SH-SY5Y (cell line): ENCODE results near the gene SLC12A3.

ENCODE experiments used
- GATA2 ChIP-seq: IDR thresholded peaks from 2 replicates; pipeline ENCODE4 v1.6.1; 2011; ENCODE audit warnings: mild to moderate bottlenecking, low read depth, low read length
- GATA3 ChIP-seq: IDR thresholded peaks from 2 replicates; pipeline ENCODE4 v1.6.1; 2011; ENCODE audit warnings: low read depth, mild to moderate bottlenecking, low read length, moderate library complexity

Gene SLC12A3

GRCh38 chr16:56946767-56947603 lies 82.0 kb downstream of the SLC12A3 start:
- no peak for TF ChIP-seq GATA3
- TF ChIP-seq GATA2, result no peak

GRCh38 chr16:56947604-56947995 lies 82.6 kb downstream of the SLC12A3 start:
- TF ChIP-seq GATA2 (no peak), GATA3 (no peak)

GRCh38 chr16:56948234-56948633 lies 83.2 kb downstream of the SLC12A3 start:
- TF ChIP-seq GATA3, result no peak
- no peak for TF ChIP-seq GATA2

- TF ChIP-seq GATA2 (no peak), GATA3 (no peak)
These were observed 85.0 kb downstream of the SLC12A3 start for GRCh38 chr16:56950051-56950450.

- TF ChIP-seq GATA3, result no peak
- TF ChIP-seq GATA2, result no peak
These were observed 85.4 kb downstream of the SLC12A3 start for GRCh38 chr16:56950455-56950854.

- TF ChIP-seq GATA2 (no peak), GATA3 (no peak)
These were observed 86.1 kb downstream of the SLC12A3 start for GRCh38 chr16:56950881-56951771.

GRCh38 chr16:56953006-56953405 lies 88.0 kb downstream of the SLC12A3 start:
- TF ChIP-seq GATA2 (no peak), GATA3 (no peak)

- TF ChIP-seq GATA3, result no peak
- TF ChIP-seq GATA2, result no peak
These were observed 91.1 kb downstream of the SLC12A3 start for GRCh38 chr16:56956076-56956475.

GRCh38 chr16:56956756-56957155 lies 91.7 kb downstream of the SLC12A3 start:
- TF ChIP-seq GATA3 (no peak), GATA2 (no peak)

- TF ChIP-seq GATA3 (no peak), GATA2 (no peak)
These were observed 95.8 kb downstream of the SLC12A3 start for GRCh38 chr16:56960681-56961281.

GRCh38 chr16:56961386-56961785 lies 96.4 kb downstream of the SLC12A3 start:
- TF ChIP-seq GATA3 (no peak), GATA2 (no peak)

- TF ChIP-seq GATA2, result no peak
These were observed 96.9 kb downstream of the SLC12A3 start, which contains the start of gene CETP for GRCh38 chr16:56961851-56962281. CETP (plus strand) TSS chr16:56961950; CDS start chr16:56961980, 30 bp downstream.

- no peak for TF ChIP-seq GATA2
- no peak for TF ChIP-seq GATA3
These were observed 99.5 kb downstream of the SLC12A3 start for GRCh38 chr16:56964243-56965148.
